GM19452 (cell line): Measurements from ENCODE around the gene RPLP2.

Experiments used
- ATAC-seq: cut with Tn5 transposase; IDR thresholded peaks from one replicate; pipeline ENCODE4 v1.9.1; 2021; ENCODE audit not compliant: unreplicated experiment

The RPLP2 gene

DNA sequence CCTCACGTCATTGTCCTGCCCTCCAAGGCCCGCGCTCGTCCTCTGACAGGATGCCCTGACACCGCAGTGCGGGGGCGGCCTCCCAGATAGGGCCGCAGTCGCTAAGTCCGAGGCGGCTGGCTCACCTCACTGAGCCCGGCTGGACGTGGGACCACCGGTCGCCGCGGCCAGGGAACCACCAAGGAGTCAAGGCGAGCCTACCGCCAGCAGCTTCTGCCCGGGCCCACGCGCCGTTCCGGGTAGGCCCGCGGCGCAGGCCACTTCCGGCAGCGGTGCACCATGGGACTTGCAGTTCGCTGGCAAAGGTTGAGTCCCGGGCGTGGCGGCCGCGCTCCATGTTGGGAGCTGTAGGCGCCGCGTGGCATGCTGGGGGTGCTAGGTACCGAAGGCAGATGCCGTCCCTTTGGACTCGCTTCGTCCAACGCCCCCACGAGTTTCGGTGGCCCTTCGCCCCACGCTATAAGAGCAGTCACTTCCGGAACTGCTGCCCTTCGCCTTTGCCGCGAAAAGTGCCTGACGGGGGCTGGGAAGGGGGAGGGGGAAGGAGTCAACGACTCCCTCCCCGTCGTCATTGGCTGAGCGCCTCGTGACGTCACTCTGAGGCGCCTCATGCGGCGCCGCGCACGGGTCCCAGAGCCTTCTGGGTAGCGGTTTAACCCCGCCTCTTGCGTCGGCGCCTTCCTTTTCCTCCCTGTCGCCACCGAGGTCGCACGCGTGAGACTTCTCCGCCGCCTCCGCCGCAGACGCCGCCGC, at the start of gene RPLP2:
Gene RPLP2, plus strand, starts transcription at position 681 of the 753 bp plus-strand sequence. CDS start 268 bp downstream, outside the sequence.
- ATAC-seq, result peak; percentile 65

DNA sequence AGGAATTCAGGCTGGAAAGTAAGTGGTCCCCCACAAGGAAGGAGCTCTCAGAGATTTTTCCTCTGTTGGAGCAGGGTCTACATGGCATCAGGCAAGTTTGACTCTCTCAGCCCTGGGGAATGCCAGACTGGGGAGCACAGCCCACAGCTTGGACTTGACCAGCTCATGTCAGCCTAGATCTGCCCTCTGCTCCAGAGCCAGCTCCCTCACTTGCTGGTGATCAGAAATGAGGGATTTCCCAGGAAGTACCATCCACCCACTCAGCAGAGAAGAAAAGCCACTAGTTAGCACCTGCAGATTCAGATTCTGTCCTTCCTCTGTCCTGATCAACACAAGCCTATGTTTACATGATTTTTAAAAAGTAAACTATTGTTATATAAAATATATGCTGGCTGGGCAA, 49.5 kb upstream of the RPLP2 start:
- no peak for ATAC-seq

DNA sequence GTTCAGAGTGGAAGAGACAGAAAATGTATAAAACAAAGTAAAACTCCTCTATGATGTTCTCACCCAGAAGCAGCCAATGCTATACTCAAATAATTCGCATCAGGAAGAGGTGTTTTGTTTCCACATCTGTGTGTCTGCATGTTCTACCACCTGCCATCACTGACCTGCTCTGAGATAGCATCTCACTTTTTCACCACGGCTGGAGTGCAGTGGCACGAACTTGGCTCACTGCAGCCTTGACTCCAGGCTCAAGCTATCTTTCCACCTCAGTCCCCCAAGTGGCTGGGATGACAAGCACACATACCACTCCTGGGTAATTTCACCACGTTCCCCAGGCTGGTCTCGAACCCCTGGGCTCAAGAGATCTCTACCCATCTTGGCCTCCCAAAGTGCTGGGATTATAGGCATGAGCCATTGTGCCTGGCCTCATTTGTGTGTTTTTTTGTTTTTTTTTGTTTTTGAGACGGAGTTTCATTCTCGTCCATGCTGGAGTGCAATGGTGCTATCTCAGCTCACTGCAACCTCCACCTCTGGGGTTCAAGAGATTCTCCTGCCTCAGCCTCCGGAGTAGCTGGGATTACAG, 48.1 kb upstream of the RPLP2 start:
- no peak for ATAC-seq

DNA sequence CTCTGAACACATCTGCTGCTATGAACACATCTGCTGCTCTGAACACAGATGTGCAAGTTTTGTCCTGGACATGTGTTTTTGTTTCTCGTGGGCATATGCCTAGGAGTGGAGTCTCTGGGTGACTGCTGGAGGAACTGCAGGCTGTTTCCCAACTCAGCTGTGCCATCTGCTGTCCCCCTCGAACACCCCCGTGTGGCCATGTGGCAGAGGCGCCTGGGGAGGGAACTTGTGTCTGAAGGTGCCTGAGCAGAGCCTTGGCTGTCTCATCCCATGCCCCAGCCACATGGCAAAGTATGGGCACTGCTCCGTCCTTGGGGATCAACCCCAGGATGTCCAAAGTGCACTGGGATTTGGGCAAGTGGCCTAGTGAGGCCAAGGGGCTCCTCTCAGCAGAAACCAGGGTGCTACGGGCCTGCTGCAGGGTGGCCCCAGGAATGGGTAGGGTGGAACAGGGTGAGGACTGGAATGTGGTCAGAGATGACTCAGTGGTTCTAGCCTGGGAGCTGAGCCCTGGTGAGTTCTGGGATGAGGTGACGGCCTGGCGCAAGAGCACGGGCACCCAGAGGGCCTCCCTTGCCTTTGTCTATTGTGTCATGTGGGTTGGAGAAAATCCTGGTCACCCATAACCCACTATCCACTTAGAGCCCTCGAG, 47.2 kb upstream of the RPLP2 start:
- no peak for ATAC-seq

DNA sequence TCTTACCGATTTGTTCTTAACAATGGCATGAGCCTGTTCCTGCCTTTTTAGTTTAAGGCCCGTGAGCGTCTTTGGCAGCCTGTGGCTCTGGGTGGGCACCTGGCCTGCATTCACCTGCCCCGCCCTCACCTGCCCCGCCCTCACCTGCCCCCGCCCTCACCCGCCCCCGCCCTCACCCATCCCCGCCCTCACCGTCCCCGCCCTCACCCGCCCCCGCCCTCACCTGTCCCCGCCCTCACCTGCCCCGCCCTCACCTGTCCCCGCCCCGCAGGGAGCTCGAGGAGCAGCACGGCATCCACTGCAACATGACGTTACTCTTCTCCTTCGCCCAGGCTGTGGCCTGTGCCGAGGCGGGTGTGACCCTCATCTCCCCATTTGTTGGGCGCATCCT, 46.7 kb upstream of the RPLP2 start:
- ATAC-seq, result no peak

DNA sequence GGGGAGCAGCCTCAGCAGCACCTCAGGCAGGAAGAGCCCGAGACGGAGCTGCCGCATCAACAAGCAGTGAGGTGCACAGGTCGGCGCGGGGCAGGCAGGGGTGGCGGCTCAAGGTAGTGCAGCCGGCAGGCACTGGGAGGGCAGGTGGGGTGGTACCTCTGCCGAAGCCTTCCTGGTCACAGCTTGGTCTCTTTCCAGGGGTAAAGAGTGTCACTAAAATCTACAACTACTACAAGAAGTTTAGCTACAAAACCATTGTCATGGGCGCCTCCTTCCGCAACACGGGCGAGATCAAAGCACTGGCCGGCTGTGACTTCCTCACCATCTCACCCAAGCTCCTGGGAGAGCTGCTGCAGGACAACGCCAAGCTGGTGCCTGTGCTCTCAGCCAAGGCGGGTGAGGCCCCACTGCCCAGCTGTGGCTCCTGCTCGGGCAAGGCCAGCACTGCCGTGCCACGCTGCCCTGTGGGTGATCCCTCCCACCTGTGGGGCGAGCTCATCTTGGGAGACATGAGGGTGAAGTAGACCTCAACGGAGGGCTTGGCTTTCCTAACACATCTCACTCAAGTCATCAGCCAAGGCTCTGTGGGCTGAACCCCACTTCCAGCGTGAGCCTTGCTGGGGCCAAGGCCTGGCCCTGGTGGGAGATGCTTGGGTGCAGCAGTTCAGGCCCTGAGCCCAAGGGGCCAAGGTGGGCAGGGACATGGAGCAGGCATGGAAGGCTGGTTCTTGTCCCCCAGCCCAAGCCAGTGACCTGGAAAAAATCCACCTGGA, 46.0 kb upstream of the RPLP2 start:
- ATAC-seq, result no peak

DNA sequence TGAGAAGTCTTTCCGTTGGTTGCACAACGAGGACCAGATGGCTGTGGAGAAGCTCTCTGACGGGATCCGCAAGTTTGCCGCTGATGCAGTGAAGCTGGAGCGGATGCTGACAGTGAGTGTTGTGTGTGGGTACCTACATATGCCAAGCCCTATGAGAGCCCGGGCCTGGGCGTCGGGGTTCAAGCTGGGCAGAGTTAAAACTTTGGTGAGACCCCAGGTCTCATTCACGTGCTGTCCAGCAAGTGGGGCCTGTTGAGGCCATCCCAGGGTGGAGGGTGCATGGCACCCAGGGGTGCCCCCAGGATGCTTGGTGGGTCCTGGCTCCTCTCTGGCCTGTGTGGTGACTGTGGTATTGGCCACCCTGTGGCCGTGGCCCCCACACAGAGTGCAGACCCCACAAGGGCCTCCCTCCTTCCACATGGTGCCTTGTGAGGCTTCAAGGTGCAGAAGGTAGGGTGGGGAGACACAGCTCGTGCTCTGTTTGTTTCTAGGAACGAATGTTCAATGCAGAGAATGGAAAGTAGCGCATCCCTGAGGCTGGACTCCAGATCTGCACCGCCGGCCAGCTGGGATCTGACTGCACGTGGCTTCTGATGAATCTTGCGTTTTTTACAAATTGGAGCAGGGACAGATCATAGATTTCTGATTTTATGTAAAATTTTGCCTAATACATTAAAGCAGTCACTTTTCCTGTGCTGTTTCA, 45.3 kb upstream of the RPLP2 start:
- no peak for ATAC-seq

DNA sequence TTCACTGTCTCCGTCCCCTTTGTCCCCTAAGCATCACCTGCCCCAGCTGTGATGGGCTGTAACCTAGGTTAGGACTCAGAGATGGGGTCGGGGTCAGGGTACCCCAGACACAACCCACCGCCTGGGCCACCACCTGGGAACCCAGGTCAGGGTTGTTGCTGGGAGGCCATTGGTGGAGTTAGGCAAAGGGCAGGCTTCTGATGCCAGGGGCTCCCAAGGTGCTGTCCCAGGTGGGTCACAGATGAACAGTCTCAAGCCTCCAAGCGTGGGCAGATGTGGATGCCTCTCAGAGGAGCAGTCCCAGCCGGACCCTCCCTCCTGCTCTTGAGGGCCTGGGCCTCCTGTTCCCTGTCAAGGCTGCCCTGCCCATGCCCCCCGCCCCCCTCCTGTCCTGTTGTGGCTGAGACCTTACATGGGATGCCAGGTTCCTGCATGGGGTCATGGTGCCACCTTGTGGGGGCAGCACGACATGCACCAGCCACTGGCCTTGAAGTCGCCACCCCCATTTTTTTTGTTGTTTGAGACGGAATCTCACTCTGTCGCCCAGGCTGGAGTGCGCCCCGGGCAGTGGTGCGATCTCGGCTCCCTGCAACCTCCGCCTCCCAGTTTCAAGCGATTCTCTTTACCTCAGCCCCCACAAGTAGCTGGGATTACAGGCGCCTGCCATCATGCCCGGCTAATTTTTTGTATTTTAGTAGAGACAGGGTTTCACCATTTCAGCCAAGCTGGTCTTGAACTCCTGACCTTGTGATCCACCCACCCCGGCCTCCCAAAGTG, 44.6 kb upstream of the RPLP2 start:
- no peak for ATAC-seq

DNA sequence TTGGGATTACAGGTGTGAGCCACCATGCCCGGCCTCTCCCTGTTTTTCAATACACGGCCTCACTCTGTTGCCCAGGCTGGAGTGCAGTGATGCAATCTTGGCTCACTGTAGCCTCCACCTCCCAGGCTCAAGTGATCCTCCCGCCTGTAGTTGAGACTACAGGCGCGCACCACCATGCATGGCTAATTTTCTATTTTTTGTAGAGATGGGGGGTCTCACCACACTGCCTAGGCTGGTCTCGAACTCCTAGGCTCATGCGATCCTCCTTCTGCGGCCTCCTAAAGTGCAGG, 44.0 kb upstream of the RPLP2 start:
- no peak for ATAC-seq

DNA sequence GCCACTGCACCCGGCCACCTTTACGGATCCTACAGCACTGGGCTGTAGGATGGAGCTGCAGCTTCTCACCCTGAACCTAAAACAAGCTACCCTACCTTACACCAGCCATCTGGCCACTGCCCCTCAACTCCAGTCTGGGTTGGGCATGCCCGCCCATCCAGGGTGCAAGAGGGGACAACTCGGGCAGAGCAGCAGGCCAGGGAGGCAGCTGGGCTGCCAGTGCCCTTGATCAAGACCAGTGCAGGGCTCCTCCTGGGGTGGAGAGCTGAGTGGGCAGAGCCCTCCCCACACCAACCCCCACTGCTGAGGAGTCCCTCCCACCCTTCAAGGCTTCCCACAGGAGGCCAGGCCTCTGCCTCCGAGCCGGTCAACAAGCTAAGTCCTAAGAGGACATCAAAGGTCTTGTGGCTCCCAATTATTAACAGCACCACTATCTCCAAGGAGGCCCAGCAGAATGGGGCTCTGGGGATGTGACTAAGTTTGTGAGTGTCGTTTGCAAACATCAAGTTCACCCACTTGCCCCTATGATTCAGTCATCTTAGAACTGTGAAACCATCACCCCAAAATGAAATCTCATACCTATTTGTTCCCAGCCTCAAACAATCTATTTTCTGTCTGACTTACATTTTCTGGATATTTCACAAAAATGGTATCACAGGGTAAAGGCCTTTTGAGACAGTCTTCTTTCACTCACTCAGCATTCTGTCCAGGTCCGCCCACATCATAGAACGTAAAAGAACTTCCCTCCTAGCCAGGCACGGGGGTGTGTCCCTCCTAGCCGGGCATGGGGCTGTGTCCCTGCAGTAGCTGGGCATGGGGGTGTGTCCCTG, 43.4 kb upstream of the RPLP2 start:
- no peak for ATAC-seq

DNA sequence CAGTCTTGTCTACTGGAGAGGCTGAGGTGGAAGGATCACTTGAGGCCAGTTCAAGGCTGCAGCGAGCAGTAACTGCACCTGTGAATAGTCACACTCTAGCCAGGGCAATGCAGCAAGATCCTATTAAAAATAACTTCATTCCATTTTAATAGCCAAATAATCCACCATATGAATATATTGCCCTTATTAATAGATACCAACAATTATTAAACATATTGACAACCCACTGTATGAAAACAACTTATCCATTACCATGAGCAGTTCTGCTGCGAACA, 42.9 kb upstream of the RPLP2 start:
- ATAC-seq, result no peak

DNA sequence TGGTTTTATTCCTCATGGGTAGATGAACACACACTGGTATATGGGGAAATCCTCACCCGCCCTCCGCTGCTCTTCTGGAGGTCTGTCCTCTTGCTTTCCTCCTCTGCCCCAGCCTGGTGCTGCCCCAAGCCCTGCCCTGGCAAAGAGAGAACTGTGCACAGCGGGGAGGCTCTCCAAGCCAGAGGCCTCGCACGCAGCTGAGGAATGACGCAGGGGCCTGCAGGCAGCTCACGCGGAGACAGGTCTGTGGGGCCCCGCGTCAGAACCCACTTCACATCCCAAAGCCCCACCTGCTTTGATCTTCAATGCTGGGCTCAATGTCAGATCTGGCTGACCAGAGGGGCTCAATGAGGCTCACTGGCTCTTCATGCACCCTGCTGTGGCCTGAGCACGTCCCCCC, 42.5 kb upstream of the RPLP2 start:
- ATAC-seq, result no peak

DNA sequence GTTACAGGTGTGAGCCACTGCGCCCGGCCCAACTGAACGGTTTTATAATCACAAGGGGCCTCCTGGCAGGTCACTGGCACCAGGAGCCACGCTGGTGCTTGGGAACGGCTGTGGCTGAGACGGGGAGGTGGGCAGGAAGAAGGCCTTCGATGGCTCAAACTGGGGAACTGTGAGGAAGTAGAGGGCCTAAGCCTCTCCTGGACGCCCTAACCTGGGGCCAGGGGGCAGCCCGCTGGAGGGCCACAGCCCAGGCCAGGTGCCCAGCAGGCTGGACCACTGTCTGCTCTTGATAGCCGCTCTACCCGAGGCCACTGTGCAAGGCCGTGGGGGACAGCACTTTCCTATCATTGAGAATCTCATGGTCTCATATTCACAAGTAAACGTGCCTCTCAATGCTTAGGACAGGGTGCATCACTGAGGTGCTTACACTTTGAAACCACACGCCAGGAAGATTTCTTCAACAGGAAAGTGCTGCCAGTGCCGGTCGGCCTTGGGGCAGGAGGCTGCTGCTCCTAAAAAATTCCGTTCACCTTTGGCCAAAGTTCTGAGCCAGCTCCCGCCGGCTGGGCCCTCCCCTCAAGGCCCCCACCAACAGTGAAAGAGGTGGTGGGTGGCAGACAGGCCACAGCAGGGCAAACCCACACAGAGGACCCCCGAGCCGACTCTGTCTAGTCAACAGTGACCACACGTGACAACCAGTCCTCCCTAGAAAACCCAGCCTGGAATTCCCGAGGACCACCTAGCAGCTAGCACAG, 39.7 kb upstream of the RPLP2 start:
- no peak for ATAC-seq

DNA sequence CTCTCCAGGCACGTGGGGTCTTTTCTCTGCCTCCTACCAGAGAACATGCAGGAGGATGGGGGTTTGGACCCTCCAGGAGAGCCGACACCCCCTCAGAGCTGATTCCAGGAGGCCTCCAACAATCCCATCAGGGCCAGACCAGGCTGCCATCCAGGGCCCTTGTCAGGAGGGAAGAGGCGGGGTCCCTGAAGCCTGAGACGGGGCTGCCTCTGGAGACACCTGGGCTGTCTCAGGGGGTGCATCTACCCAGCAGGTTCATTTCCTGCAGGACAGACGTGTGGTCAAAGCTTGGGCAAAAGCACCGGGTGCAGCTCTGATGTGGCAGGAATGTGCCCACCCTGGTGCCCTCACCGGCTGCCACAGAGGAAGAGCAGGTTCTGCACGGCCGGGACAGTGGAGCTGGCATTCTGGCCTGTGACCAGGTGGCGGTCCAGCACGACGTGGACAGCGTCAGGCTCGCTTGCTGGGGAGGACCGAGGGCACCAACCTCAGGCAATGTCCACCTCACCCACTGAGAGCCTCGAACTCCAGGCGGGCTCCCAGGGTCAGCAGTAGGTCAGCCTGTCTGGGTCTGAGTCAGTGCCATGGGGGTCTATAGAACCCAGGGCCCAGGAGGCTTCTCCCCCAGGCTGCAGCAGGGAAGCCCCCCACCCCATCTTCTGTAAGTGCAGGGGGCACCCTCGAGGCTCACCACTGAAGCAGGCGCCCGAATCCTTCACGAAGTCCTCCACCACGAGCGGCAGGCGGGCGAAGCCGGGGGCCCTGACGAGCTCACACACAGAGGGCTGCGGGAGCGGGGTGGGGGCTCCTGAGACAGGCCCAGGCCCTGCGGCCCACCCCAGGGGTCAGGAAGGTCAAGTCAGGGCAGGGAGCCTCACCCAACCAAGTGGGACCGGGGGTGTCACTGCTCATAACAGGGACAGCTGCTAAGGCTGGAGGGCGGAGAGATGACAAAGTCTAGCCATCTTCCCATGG, 38.8 kb upstream of the RPLP2 start:
- no peak for ATAC-seq

DNA sequence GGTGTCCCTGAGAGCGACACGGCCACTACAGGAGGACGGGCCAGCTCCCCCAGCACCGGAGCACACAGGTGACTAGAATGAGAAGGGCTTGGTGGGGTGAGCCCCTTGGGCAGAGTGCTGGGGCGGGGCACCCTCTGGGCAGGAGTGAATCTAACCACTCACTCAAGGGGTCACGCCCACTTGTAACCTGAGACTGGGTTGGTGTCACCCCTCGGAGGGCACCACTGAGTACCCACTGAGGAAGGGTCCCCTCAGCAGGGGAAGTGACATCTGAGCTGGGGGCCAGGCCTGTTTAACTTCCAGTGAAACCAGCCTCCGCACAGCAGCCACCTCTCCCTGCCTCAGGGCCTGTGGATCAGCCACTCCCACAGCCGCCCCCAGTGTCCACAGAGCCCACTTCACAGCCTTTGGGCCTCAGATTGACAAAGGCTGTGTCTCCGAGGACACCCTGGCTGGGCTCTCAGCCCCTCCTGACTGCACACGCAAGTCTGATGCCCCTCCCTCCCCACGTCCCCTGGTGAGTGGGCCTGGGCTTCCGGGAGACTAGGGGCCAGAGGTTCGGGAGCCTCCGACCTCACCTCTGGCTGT, 38.1 kb upstream of the RPLP2 start:
- no peak for ATAC-seq

DNA sequence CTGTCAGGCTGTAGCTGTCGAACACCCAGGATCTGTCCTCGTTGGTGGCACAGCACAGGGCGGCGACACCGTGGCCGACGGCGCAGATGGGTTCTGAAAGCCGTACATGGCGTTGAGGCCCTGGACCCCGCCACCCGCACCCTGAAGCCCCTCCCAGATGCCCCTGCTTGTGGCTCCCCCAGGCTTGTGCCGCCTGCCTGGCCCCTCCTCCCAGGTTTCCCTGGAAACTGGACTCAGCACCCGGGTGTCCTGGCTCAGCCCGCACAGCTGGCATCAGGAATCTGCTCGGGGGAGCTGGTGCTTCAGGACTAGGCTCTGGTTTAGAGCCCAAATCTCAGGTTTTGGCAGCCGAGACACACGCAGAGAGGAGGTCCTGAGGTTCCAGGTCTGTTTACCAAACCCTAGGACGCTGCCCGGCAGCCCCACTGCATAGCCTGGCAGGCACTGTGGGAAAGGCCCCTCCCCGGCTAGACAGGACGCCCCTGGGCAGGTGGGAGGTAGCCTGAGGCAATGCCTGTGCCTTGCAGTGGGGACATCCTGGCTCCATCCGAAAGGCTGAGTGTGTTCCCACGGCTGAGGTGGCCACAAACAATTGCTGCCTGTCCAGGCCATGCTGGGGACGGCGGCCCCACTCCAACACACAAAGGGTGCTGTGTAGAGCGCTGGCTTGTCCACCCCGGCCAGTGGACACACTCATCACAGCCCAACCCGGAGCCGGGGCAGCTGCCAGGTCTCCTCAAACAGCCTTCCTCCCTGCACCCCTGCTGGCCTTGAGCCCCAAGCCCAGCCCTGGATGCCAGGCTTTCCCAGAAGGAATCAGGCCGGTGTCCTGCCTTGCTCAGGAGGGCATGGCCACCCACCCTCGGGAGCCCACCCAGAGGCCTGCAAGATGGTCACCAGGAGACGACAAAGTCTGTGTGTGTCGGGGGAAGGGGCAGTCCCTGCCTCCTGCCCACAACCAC, 37.1 kb upstream of the RPLP2 start:
- ATAC-seq, result no peak
